Aortic smooth muscle cell (primary cell): Measurements from ENCODE around the gene TTC6. TPM values are rescaled to one million over a fixed set of nuclear protein-coding genes. Genes with fewer than 3 reads are reported as not detected.

ENCODE experiments used
- total RNA-seq: library from RNA; depleted of rRNA; stranded (reverse); fragments of >200 nt; gene quantifications from 2 replicates; pipeline ENCODE4 v1.2.3, GENCODE V29; 2014

TTC6 gene, protein sequence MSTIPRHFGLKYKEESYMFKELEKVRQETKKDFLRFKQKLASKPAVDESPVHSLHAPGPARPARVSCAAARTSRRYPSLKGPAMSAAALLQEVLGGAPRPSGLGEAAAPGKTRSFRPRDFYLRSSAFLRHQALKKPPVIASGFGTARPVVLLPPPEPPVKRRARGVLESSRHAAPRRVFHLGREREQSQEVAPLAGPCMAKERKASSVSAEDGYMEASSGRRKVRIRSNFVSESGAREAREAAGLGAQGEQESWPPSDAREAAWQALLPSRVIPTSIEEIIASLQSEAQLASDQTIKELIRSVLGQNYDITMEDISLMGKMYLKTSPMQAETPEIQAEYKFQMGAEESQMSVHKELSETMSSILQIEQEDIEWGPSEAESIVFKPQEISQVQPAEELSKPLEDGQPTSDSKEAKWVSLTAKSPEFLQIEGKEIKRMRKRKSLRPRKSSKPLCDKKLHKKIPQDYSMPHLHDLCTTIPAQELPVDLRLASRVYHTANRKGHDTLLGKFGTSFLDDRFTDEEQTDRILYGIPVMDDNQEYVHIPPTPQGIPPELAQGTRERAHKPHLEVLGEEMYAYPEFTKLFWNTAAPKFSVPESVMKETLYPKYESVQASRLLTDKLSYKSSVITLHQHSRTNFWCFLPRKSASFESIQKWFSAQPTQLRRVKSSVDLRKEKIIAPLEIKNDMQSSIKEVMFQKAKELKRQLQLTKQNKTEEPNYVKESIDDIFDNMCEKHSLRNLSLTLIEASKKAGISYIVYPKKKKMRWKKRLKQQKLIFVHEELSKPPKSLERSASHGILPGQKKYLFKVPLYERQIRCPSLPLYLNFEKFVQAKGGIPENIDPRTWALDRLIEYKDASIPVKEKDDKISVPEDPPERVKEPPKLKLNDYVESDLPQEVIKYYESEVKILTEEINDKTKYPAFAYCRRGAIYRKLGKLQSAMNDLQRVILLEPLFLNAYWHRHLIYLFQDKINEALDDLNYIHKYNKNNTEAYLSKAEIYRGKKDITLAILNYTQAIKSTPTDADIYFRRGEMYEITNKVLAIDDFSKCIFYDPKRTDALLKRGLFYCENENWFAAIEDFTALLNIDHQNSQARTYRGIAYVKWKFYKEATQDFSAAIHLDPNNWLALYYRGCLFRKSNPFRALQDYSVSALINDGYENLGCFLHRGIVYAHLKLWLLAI (N-terminal part only)
- total RNA-seq: not detected in 2 replicates

DNA sequence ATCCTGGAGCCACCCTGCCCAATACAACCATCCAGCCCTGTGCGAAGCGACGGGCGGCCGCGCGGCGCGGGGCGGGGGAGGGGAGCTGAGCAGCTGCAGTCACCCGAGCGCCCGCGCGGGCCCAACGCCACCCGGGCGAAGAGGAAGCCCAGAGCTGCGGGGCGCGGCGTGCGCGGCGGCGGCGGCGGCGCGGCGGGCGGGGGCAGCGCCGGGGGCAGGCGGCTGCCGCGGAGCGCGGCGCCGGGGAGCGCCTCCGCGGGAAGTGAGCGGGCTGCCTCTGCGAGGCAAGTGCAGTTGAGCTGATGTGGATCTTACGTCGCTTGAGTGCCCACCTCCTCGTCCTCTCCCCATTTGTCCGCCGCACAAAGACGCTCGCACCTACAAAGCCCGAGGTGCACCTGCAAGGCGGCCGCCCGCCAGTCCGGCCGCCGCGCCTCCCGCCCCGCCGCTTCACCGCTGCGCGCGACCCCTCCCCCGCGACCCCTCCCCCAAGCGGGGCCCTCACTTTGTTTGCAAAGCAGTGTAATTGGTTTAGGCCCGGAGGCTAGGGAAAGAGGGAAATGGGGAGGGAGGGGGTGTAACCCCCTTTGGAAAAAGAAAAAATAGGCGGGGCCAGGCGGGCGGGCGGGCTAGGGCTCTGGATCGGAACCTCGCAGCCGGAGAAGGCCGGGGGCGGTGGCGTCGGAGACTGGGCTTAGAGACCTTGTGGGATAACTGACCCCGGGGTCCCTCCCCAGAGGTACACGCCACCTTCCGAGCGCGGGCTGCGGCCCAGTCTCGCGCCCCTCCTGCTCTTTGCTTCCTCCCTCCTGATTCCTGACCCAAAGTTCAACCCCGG is at the start of gene TTC6, which contains the start of gene FOXA1:
Gene TTC6 (plus strand): TSS at position 659 of the 838 bp plus-strand sequence. CDS start 26,436 bp downstream, outside the sequence.
Gene FOXA1 (minus strand): TSS at position 279 of the 838 bp plus-strand sequence. CDS start 277 bp downstream, at position 2.

Other genes starting within 250 kb of the TTC6 start
- not detected in 2 replicates for gene FOXA1, start 380 bp upstream of the TTC6 start, total RNA-seq